Endometrial microvascular endothelial cells (primary cell): ENCODE data around the gene SYT12. TPM values are rescaled to one million over a fixed set of nuclear protein-coding genes. Genes with fewer than 3 reads are reported as not detected.
"Not testable (repeated sequence)": the region's sequence is repeated elsewhere in the genome, so short reads cannot be mapped to it uniquely, and the experiment has no call there.

Source experiments
- in situ Hi-C: cut with HindIII; loops from 2 replicates; pipeline ENCODE4 v1.10.0; 2017; ENCODE audit warnings: low sequenced_read_pairs, low pct_unique_long_range_greater_than_20kb; ENCODE audit errors: inconsistent ontology term
- total RNA-seq: library from RNA; depleted of rRNA; stranded (reverse); fragments of >200 nt; gene quantifications from one replicate; pipeline ENCODE4 v1.2.3, GENCODE V29; 2015; ENCODE audit errors: inconsistent ontology term

The SYT12 gene
- not detected for total RNA-seq

DNA sequence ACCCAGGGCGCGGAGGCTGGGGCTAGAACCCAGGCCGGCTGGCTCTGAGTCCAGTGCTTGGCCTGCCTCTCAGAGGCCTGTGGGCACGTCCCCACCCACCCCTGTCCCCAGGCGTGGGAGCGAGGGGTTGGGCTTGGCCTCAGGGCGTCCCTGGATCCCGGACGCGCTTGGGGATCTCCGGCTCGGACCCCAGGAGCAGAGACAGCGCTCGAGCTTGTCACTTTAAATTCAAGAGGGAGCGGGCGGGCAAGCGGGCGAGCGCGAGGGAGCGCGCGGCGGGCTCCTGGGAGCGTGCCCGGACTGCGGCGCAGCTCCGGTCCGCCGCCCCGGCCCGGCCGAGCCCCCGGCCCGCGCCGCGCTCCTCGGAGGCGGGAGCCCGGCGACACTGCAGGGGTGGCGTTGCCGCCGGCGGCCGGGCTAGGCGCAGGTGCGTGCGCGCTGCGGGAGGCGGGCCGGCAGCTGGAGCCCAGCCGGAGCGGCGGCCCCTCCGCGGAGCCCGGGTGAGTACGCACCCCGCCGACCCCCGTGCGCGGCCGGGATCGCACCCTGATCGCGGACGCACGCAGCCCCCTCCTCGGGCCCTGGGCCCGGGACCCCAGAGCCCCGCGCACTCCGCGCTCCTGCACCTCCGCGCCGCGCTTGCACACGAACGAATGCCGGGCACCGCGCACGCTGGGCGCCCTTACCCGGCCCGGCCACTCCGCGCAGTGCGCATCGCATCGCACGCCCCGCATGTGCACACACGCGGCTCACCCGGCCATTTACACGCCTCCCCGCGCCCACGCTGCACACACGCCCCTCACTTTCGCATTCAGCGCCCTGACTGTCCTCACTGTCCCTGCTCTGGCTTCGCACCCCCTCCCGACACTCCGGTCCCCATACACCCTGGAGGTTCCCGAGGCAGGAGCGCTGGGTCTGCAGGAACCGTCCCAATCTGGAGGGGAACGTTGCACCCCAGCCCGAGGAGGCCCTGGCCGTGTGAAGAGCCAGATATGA lies at the start of gene SYT12:
Gene SYT12, plus strand, starts transcription at position 174 of the 996 bp plus-strand sequence. CDS start 7,011 bp downstream, outside the sequence.
- in situ Hi-C loops, result no loop called here

DNA sequence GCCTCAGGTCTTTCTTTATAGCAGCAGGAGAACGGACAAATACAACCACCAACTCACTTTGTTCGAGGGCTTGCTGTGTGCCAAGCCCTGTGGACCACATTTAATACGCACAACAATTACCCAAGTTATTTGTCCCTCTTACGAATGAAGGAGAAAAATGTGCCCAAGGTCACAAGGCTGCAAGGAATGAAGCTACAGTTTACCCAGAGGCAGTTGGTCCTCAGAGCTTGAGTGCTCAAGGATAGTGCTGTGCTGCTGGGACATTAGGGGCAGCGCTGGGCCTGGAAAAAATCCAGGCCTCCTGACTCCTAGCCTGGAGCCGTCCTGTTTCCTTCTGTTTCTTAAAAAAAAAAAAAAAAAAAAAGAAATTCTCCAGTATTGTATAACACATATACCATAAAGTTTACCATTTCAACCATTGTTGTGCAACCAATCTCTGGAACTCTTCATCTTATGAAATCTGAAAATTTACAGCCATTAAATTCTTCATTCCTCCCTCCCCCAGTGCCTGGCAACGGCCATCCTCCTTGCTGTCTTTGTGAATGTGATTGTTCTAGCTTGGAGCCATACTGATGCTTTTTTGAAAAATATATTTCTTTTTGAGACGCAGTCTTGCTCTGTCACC lies 48.9 kb upstream of the SYT12 start:
- in situ Hi-C loops, result no loop called here

DNA sequence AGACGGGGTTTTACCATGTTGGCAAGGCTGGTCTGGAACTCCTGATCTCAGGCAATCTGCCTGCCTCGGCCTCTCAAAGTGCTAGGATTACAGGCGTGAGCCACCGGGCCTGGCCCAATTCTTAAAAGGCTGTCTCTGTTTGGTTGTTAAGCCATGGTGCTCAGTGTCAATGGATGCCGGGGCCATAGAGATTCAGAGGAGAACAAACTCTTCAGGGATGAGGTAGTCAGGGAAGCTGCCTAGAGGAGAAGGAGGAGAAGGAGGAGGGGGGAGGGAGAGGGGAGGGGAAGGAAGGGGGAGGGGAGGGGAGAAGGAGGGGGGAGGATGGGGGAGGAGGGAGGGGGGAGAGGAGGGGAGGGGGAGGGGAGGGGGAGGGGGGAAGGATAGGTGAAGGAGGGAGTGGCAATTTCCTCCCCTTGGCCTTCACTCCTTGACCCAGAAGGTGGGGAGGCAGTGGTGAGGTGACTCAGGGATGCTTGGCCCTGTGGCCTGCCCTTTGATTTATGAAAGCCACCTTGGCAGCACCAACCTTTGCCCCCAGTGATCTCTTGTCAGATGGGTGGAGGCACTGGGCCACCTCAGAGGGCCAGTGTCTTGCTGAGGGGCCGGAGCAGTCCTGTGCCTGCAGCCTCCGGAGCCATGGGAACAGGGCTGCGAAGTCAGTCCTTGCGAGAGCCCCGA lies 48.1 kb upstream of the SYT12 start, which contains the start of gene C11orf86:
Gene C11orf86, plus strand, starts transcription at position 581 of the 681 bp plus-strand sequence. Its CDS starts 59 bp downstream, at position 640.
- in situ Hi-C loops, result no loop called here

DNA sequence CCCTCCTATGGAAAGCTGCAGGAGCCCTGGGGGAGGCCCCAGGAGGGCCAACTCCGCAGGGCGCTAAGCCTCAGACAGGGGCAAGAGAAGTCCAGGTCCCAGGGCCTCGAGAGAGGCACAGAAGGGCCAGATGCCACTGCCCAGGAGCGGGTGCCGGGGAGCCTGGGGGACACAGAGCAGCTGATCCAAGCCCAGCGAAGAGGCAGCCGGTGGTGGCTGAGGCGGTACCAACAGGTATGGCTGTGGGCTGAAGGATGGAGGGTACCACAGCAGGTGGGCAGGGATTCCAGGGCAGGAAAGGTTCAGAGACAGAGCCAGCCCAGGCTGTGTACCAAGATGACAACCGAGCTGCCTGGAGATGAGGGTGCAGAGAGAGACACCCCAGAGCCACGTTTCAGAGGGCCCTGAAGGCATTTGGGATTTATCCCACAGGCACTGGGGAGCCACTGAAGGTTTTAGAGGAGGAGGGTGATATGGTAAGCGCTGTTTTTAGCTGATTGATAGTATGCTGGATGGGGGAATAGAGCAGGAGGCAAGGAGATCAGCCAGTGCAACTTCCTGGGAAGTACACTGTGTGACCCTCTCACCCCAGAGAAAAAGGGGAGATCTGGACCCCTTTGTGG lies 47.4 kb upstream of the SYT12 start:
- in situ Hi-C loops, result no loop called here

- in situ Hi-C loops, result no loop called here
Measured at GRCh38 chr11:66976028-66976467, 46.9 kb upstream of the SYT12 start.

DNA sequence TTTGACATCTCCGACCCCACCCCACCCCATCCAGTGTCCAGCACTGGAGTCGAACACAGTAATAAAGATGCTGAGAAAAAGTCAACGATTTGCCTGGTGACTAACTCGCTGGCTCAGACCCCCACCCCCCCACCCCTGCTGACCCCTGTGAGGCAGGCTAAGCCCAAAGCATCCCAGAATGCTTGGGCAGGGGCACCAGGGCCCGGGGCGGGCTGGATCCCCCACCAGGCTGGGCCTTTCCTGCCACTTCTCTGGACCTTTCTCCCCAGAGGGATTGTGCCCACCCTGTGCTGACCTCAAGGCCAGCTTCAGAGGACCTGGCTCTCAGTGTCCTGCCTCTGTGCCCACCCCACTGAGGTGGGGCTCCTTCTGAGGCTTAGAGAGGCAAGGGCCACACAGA lies 46.0 kb upstream of the SYT12 start:
- in situ Hi-C loops, result no loop called here

GRCh38 chr11:66978229-66978628 lies 44.7 kb upstream of the SYT12 start:
- in situ Hi-C loops, result no loop called here

GRCh38 chr11:66978717-66979116 lies 44.2 kb upstream of the SYT12 start:
- in situ Hi-C loops, result no loop called here

GRCh38 chr11:66979336-66979980 lies 43.5 kb upstream of the SYT12 start:
- in situ Hi-C loops, result no loop called here

- in situ Hi-C loops, result no loop called here
Measured at GRCh38 chr11:66981976-66982578, 40.9 kb upstream of the SYT12 start.

DNA sequence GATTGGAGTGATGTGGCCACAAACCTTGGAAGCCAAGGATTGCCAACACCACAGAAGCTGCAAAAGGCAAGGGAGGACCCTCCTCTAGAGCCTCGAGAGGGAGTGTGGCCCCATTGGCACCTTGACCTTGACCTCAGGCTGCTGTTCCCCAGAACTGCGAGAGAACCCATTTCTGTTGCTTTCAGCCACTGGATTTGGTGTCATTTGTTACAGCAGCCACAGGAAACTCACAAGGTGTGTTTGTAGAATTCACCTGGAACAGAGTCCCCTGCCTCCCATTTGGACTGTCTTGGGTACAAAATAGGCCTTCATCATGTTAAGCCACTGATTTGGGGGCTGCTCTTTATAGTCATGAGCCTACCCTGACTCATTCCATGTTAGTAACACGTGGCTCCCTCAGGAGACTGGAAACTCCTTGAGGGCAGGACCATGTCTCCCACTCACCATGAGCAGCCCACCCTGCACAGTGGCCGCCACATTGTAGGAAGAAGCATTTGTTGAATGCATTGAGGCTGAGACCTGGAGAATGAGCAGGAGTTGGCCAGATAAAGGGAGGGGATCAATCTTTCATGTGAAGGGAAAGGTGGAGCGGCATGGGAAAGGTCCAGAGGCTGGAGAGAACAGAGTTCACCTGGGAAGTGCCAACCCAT lies 39.5 kb upstream of the SYT12 start:
- in situ Hi-C loops, result no loop called here

GRCh38 chr11:66985508-66986177 lies 37.3 kb upstream of the SYT12 start:
- in situ Hi-C loops, result no loop called here

- in situ Hi-C loops, result no loop called here
Measured at GRCh38 chr11:66986178-66986545, 36.8 kb upstream of the SYT12 start.

GRCh38 chr11:66987158-66987620 lies 35.7 kb upstream of the SYT12 start:
- in situ Hi-C loops, result no loop called here

DNA sequence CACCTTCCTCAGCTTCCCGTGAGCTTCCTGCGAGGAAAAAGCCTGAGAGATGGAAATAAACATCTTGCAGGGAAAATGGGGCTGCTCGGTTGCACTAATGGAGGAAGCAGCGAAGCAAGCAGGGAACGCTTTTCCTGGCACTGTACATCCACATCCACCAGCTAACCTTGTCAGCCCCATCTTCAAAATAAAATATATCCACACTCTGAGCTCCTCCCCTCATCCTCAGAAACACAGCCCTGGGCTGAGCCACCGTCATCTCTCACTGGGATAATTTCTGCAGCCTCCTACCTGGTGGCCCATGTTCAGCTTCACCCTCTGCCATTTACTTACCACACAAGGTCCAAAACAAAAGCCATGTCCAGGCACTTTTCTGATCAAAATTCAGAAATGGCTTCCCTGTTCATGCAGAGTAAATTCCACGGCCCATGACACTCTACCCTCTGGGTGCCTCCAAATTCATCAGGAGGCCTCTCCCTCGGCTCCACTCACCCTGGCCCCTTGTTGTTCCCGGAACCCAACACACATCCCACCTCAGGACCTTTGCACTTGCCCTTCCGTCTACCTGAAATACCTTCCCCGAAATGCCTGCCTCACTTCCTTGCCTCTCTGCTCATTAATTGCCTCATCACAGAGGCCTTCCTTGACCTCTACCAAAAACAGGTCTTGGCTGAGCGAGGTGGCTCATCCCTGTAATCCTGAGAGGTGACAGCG lies 34.9 kb upstream of the SYT12 start:
- in situ Hi-C loops, result no loop called here

- in situ Hi-C loops, result not testable (repeated sequence)
Measured at GRCh38 chr11:66988741-66989140, 34.2 kb upstream of the SYT12 start.
